A549 (cell line): ENCODE data around the gene RERE. TPM values are rescaled to one million over a fixed set of nuclear protein-coding genes. Genes with fewer than 3 reads are reported as not detected.

ENCODE experiments used
- ATAC-seq, 2 experiments: fragments of 200-7000 bp in 1 of 2; fragments of >200 bp in 1 of 2; cut with Nextera tagmentation in 1 of 2; cut with Tn5 transposase in 1 of 2; 3 replicates each; pipeline versions ENCODE4 v1.8.0 to v1.9.1; 2018 to 2020; ENCODE audit warnings: mild to moderate bottlenecking in 1 of 2, moderate library complexity in 1 of 2
- CTCF ChIA-PET: fragments of 300-600 bp; sonication (Branson Sonifier 250); formaldehyde crosslinking; extraction: SDS; loops from one replicate; lab custom pipeline; 2021; ENCODE audit warnings: antibody characterized with exemption, inconsistent platforms; lab: Yijun Ruan, JAX
- POLR2A ChIA-PET: fragments of 350-600 bp; formaldehyde crosslinking; extraction: SDS; loops from one replicate; lab custom pipeline; 2021; ENCODE audit warnings: antibody characterized with exemption, inconsistent platforms; lab: Yijun Ruan, JAX
- DNase-seq, 2 experiments: peaks; one replicate each; pipeline versions ENCODE4 v3.0.0 to v3.0.0-alpha.2; 2011 to 2016; ENCODE audit warnings: low read depth in 1 of 2, low spot score in 1 of 2
- FAIRE-seq: peaks from 2 replicates; lab custom pipeline; 2011; peaks lifted over from hg19 to GRCh38; lab: Jason Lieb, UNC
- H3K27ac ChIP-seq, 2 experiments: fragments of >200 bp; sonication (Bioruptor Twin); formaldehyde crosslinking; 3 replicates each; pipeline ENCODE4 v1.5.1; 2016 to 2017
- H3K4me1 ChIP-seq: fragments of >200 bp; sonication (Bioruptor Twin); formaldehyde crosslinking; 3 replicates; pipeline ENCODE4 v1.6.1; 2016
- H3K4me2 ChIP-seq: fragments of >200 bp; sonication (Bioruptor Twin); formaldehyde crosslinking; 3 replicates; pipeline ENCODE4 v1.6.1; 2016
- H3K4me3 ChIP-seq: fragments of >200 bp; sonication (Bioruptor Twin); formaldehyde crosslinking; 3 replicates; pipeline ENCODE4 v1.5.1; 2016
- H3K9me3 ChIP-seq: fragments of >200 bp; sonication (Bioruptor Twin); formaldehyde crosslinking; 3 replicates; pipeline ENCODE4 v1.6.1; 2016
- CBX8 ChIP-seq: fragments of 200-600 bp; sonication (generic); IDR thresholded peaks from 2 replicates; pipeline ENCODE4 v1.6.1; 2016
- CHD4 ChIP-seq: fragments of 200-600 bp; sonication (generic); IDR thresholded peaks from 2 replicates; pipeline ENCODE4 v1.6.1; 2016; ENCODE audit warnings: antibody characterized with exemption, mild to moderate bottlenecking, borderline replicate concordance
- ESRRA ChIP-seq: fragments of 150-350 bp; IDR thresholded peaks from 2 replicates; pipeline ENCODE4 v1.6.1; 2014; ENCODE audit warnings: mild to moderate bottlenecking, low read length, borderline replicate concordance
- FOXS1 ChIP-seq: fragments of 250-450 bp; sonication (Bioruptor Pico); IDR thresholded peaks from 2 replicates; pipeline ENCODE4 v1.5.0; 2020; ENCODE audit warnings: mild to moderate bottlenecking, moderate library complexity
- GATA3 ChIP-seq: IDR thresholded peaks from 2 replicates; pipeline ENCODE4 v1.6.1; 2012; ENCODE audit warnings: borderline replicate concordance
- HOXB13 ChIP-seq: fragments of 250-450 bp; sonication (Bioruptor Pico); IDR thresholded peaks from 2 replicates; pipeline ENCODE4 v1.5.0; 2020; ENCODE audit warnings: low read depth, mild to moderate bottlenecking, moderate library complexity
- HOXB5 ChIP-seq: fragments of 250-450 bp; sonication (Bioruptor Pico); IDR thresholded peaks from 2 replicates; pipeline ENCODE4 v1.5.0; 2020; ENCODE audit warnings: mild to moderate bottlenecking, moderate library complexity
- JUNB ChIP-seq: fragments of >200 bp; sonication (Bioruptor Twin); formaldehyde crosslinking; IDR thresholded peaks from 2 replicates; pipeline ENCODE4 v1.6.1; 2016
- KDM5A ChIP-seq: fragments of 200-600 bp; sonication (generic); IDR thresholded peaks from 2 replicates; pipeline ENCODE4 v1.6.1; 2016; ENCODE audit warnings: antibody characterized with exemption, mild to moderate bottlenecking
- MYC ChIP-seq: IDR thresholded peaks from 2 replicates; pipeline ENCODE4 v1.6.1; 2012; ENCODE audit warnings: mild to moderate bottlenecking, inconsistent platforms, low read length, improper control_type of control experiment, borderline replicate concordance
- NPAS2 ChIP-seq: fragments of 250-450 bp; sonication (Bioruptor Pico); IDR thresholded peaks from 2 replicates; pipeline ENCODE4 v1.8.0; 2022; ENCODE audit warnings: mild to moderate bottlenecking, moderate library complexity, borderline replicate concordance
- NR3C1 ChIP-seq: fragments of >200 bp; sonication (Bioruptor Twin); formaldehyde crosslinking; IDR thresholded peaks from 3 replicates; pipeline ENCODE4 v1.6.1; 2017
- RAD21 ChIP-seq, 2 experiments: fragments of >200 bp in 1 of 2; sonication (Bioruptor Twin) in 1 of 2; formaldehyde crosslinking in 1 of 2; IDR thresholded peaks in 1 of 2; conservative IDR thresholded peaks in 1 of 2; 2 replicates in 1 of 2; 3 replicates in 1 of 2; pipeline ENCODE4 v1.6.1; 2012 to 2018; ENCODE audit warnings: inconsistent platforms in 1 of 2
- RARB ChIP-seq: fragments of 250-450 bp; sonication (Bioruptor Pico); IDR thresholded peaks from 2 replicates; pipeline ENCODE4 v1.8.0; 2021; ENCODE audit warnings: mild to moderate bottlenecking, moderate library complexity
- REST ChIP-seq: fragments of 200-600 bp; sonication (generic); IDR thresholded peaks from 2 replicates; pipeline ENCODE4 v1.6.1; 2016; ENCODE audit warnings: antibody characterized with exemption, mild to moderate bottlenecking, moderate library complexity
- SMC3 ChIP-seq: fragments of >200 bp; sonication (Bioruptor Twin); formaldehyde crosslinking; IDR thresholded peaks from 3 replicates; pipeline ENCODE4 v1.6.1; 2018; ENCODE audit warnings: inconsistent platforms
- TFCP2L1 ChIP-seq: fragments of 250-450 bp; sonication (Bioruptor Pico); IDR thresholded peaks from 2 replicates; pipeline ENCODE4 v1.5.0; 2021; ENCODE audit warnings: mild to moderate bottlenecking
- ZC3H11A ChIP-seq: fragments of 450-650 bp; IDR thresholded peaks from 2 replicates; pipeline ENCODE4 v1.6.1; 2014; ENCODE audit warnings: antibody characterized with exemption, mild to moderate bottlenecking
- WGBS: methylation state at CpG from one replicate; pipeline ENCODE4 v1.1.6; 2017; ENCODE audit errors: missing lambda C conversion rate; 5-methylcytosine and 5-hydroxymethylcytosine counted together
- polyA plus RNA-seq, 4 experiments: library from polyadenylated mRNA; depleted of rRNA in 3 of 4; stranded (reverse); fragments of >200 nt; fragmentation: RNase III in 1 of 4; extraction: RNeasy Plus Mini Kit Qiagen cat#74134 plus additional on column Dnase treatment in 1 of 4; gene quantifications; 2 replicates in 3 of 4; 3 replicates in 1 of 4; pipeline ENCODE4 v1.2.3, GENCODE V29; 2011 to 2017
- TF ChIP-seq, protein P1 (sequence below): fragments of >200 bp; sonication (Bioruptor Twin); formaldehyde crosslinking; IDR thresholded peaks from 2 replicates; pipeline ENCODE4 v1.6.1; 2016
- TF ChIP-seq, protein P2 (sequence below): fragments of 150-350 bp; IDR thresholded peaks from 2 replicates; pipeline ENCODE4 v1.6.1; 2014; ENCODE audit warnings: low read depth, mild to moderate bottlenecking, low read length

Gene RERE
- polyA plus RNA-seq, 2 of the 4 experiments (the other 2 are of a cell fraction) = 12.6 to 28.6 TPM

DNA sequence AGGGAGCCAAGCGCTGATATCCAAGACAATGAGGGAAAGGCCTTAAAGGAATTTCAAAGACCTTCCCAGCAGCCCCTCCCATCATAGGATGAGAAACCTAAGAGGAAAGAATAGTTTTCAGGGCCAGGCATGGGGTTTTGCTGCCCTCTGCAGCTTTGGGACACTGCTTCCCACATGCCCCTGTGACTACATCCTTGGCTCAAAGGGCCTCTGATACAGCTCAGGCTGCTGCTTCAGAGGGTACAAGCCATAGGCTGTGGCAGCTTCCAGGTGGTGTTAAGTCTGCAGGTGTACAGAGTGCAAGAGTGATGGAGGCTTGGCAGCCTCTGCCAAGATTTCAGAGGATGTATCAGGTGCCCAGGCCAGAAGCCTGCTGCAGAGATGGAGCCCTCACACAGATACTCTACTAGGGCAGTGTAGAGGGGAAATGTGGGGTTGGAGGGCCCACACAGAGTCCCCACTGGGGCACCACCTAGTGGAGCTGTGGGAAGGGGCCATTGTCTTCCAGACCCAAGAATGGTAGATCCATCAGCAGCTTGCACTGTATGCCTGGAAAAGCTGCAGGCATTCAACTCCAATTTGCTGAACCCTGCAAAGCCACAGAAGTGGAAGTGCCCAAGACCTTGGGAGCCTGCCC is 373.8 kb downstream of the RERE start:
- FAIRE-seq (no peak), ATAC-seq (peak; percentile 43 to 70; a peak in 5 of 6 replicates), DNase-seq (no peak)
- Histone ChIP-seq H3K4me1 (no peaks in the 10 kb centered on the region), H3K4me2 (no peak overlapping the region), H3K27ac (no peak overlapping the region), H3K9me3 (no peaks in the 10 kb centered on the region), H3K4me3 (no peak overlapping the region)
- WGBS = 90% methylated on average over 1 of the region's 1 CpG
- POLR2A ChIA-PET = no interaction called here
- TF ChIP-seq RAD21 (conservative IDR thresholded peaks at IDR 0.05 in 1 of 2, IDR thresholded peaks at IDR 0.05 in 1 of 2) (0 out of 5 replicates have a peak, but pooled peaks of 1 of the 2 experiments have one; percentile 11), FOXS1 (no peak), ESRRA (no peak)
- CTCF ChIA-PET = no interaction called here

- no peak for ATAC-seq
- no peaks in the 10 kb centered on the region for H3K4me1 ChIP-seq
- H3K9me3 ChIP-seq = no peaks in the 10 kb centered on the region
- 90% methylated on average over 3 of the region's 3 CpGs for WGBS
- TF ChIP-seq JUNB = no peak
- TF ChIP-seq REST = no peak
- no peak for TF ChIP-seq MYC
- no peak for TF ChIP-seq HOXB5 (CRISPR knock-in tag)
- no peak for TF ChIP-seq RARB (CRISPR knock-in tag)
- FAIRE-seq = no peak
- ChIA-PET POLR2A (interaction anchor here (0.5 kb wide), 1 partner anchor 79 kb away, joined by 3 read pairs; no protein-coding TSS in a partner anchor), CTCF (interaction anchor here (0.5 to 0.9 kb wide), 3 partner anchors 10 to 1724 kb away, joined by 3 read pairs; no protein-coding TSS in a partner anchor)
- H3K4me2 ChIP-seq = no peak overlapping the region
- DNase-seq = no peak
- no peak overlapping the region for H3K27ac ChIP-seq
- no peak overlapping the region for H3K4me3 ChIP-seq
Observed at GRCh38 chr1:8441426-8441825, 376.0 kb downstream of the RERE start.

DNA sequence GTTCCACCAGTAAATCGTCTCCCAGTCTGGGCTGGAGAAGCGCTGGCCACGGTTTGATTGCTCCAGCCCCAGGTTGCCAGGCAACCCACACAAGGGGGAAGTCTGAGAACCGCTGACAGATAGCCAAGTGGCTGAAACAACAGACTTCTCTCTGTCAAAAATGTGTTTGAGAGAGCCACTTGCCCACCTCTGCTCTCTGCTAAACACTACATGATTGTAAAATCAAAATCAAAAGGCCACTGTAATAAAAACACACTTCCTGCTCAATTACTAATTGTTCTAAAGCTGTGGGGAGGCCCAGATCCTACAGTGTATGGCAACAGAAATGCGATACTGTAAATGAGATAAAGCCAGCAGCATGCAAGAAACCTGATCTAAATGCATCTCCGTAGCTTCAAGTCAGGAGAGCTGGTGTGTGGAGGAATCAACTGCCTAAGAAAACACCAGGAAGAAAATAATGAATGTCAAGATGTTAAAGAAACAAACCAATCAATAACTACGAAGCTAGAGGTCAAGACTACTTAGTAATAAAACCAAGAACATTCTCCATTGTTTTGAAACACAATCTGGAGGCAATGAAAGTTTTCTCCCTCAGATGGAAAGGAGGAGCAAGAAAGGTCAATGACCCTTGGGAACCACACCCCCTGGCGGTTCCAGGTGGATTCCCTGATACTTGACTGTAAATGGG is 378.3 kb downstream of the RERE start:
- no peak overlapping the region for H3K4me3 ChIP-seq
- no peaks in the 10 kb centered on the region for H3K4me1 ChIP-seq
- no peaks in the 10 kb centered on the region for H3K9me3 ChIP-seq
- peak in 1 of 2 experiments; percentile 35; a peak in 1 of 6 replicates for ATAC-seq
- DNase-seq = no peak
- no peak overlapping the region for H3K4me2 ChIP-seq
- 74% methylated on average over 8 of the region's 8 CpGs for WGBS
- TF ChIP-seq, protein P1, sequence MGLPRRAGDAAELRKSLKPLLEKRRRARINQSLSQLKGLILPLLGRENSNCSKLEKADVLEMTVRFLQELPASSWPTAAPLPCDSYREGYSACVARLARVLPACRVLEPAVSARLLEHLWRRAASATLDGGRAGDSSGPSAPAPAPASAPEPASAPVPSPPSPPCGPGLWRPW = no peak
- TF ChIP-seq NR3C1 (no peak), HOXB13 (CRISPR knock-in tag) (no peak), GATA3 (no peak), SMC3 (no peak), CBX8 (no peak), CHD4 (no peak), TFCP2L1 (CRISPR knock-in tag) (no peak), REST (no peak), ZC3H11A (no peak), KDM5A (no peak), NPAS2 (no peak)
- TF ChIP-seq, protein P2, sequence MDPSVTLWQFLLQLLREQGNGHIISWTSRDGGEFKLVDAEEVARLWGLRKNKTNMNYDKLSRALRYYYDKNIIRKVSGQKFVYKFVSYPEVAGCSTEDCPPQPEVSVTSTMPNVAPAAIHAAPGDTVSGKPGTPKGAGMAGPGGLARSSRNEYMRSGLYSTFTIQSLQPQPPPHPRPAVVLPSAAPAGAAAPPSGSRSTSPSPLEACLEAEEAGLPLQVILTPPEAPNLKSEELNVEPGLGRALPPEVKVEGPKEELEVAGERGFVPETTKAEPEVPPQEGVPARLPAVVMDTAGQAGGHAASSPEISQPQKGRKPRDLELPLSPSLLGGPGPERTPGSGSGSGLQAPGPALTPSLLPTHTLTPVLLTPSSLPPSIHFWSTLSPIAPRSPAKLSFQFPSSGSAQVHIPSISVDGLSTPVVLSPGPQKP = no peak
- ChIA-PET POLR2A (no interaction called here), CTCF (interaction anchor here (0.7 to 1.3 kb wide), 4 partner anchors 10 to 88 kb away, joined by 3 to 4 read pairs (median 3); no protein-coding TSS in a partner anchor)
- FAIRE-seq = no peak
- H3K27ac ChIP-seq = no peak overlapping the region
